ENCODE results near the gene ADCY5. TPM values are rescaled to one million over a fixed set of nuclear protein-coding genes. Genes with fewer than 3 reads are reported as not detected.

The ADCY5 gene
- total RNA-seq, 3 donors from 2014 or later, result 0.05 to 0.13 TPM; not detected in 1

- no peaks in the 10 kb centered on the region for H3K4me1 Mint-ChIP-seq (ENCODE audit: low read depth)
- no peak overlapping the region for H3K4me3 Mint-ChIP-seq
- H3K9me3 Mint-ChIP-seq, result no peaks in the 10 kb centered on the region
- H3K36me3 Mint-ChIP-seq (ENCODE audit: insufficient read depth), result no peaks in the 10 kb centered on the region
- no peak for DNase-seq
- peaks cover 4% of the 10 kb centered on the region for H3K27me3 Mint-ChIP-seq (ENCODE audit: low read depth)
- no peak for ATAC-seq
Measured at GRCh38 chr3:123372686-123373473, 76.0 kb downstream of the ADCY5 start.

GRCh38 chr3:123371859-123372685 lies 76.8 kb downstream of the ADCY5 start:
- Mint-ChIP-seq H3K27me3 (ENCODE audit: low read depth) (peaks cover 4% of the 10 kb centered on the region), H3K9me3 (no peaks in the 10 kb centered on the region), H3K4me1 (ENCODE audit: low read depth) (no peaks in the 10 kb centered on the region), H3K4me3 (no peak overlapping the region), H3K36me3 (ENCODE audit: insufficient read depth) (no peaks in the 10 kb centered on the region)
- ATAC-seq (no peak), DNase-seq (no peak)

GRCh38 chr3:123371426-123371825 lies 77.5 kb downstream of the ADCY5 start:
- H3K27me3 Mint-ChIP-seq (ENCODE audit: low read depth), result peaks cover 4% of the 10 kb centered on the region
- DNase-seq (no peak), ATAC-seq (no peak)
- no peaks in the 10 kb centered on the region for H3K9me3 Mint-ChIP-seq
- no peak overlapping the region for H3K4me3 Mint-ChIP-seq
- no peaks in the 10 kb centered on the region for H3K4me1 Mint-ChIP-seq (ENCODE audit: low read depth)
- H3K36me3 Mint-ChIP-seq (ENCODE audit: insufficient read depth), result no peaks in the 10 kb centered on the region

- Mint-ChIP-seq H3K9me3 (no peaks in the 10 kb centered on the region), H3K4me3 (no peak overlapping the region), H3K36me3 (ENCODE audit: insufficient read depth) (no peaks in the 10 kb centered on the region), H3K27me3 (ENCODE audit: low read depth) (peaks cover 4% of the 10 kb centered on the region), H3K4me1 (ENCODE audit: low read depth) (no peaks in the 10 kb centered on the region)
- DNase-seq (no peak), ATAC-seq (no peak)
Measured at GRCh38 chr3:123370819-123371218, 78.1 kb downstream of the ADCY5 start.

- H3K4me3 Mint-ChIP-seq, result no peak overlapping the region
- H3K27me3 Mint-ChIP-seq (ENCODE audit: low read depth), result peaks cover 13% of the 10 kb centered on the region
- no peak for DNase-seq
- no peak for ATAC-seq
- no peaks in the 10 kb centered on the region for H3K4me1 Mint-ChIP-seq (ENCODE audit: low read depth)
- no peaks in the 10 kb centered on the region for H3K9me3 Mint-ChIP-seq
- no peaks in the 10 kb centered on the region for H3K36me3 Mint-ChIP-seq (ENCODE audit: insufficient read depth)
Measured at GRCh38 chr3:123369085-123369484, 79.8 kb downstream of the ADCY5 start.

GRCh38 chr3:123367467-123368154 lies 81.3 kb downstream of the ADCY5 start:
- Mint-ChIP-seq H3K4me1 (ENCODE audit: low read depth) (no peaks in the 10 kb centered on the region), H3K9me3 (no peaks in the 10 kb centered on the region), H3K36me3 (ENCODE audit: insufficient read depth) (no peaks in the 10 kb centered on the region), H3K27me3 (ENCODE audit: low read depth) (peaks cover 11% of the 10 kb centered on the region), H3K4me3 (no peak overlapping the region)
- no peak for DNase-seq
- no peak for ATAC-seq

GRCh38 chr3:123365450-123366143 lies 83.3 kb downstream of the ADCY5 start:
- DNase-seq, result no peak
- H3K4me3 Mint-ChIP-seq, result no peak overlapping the region
- H3K4me1 Mint-ChIP-seq (ENCODE audit: low read depth), result no peaks in the 10 kb centered on the region
- H3K27me3 Mint-ChIP-seq (ENCODE audit: low read depth), result peaks cover 16% of the 10 kb centered on the region
- no peaks in the 10 kb centered on the region for H3K36me3 Mint-ChIP-seq (ENCODE audit: insufficient read depth)
- no peak for ATAC-seq
- no peaks in the 10 kb centered on the region for H3K9me3 Mint-ChIP-seq

GRCh38 chr3:123361071-123361470 lies 87.8 kb downstream of the ADCY5 start:
- DNase-seq, result no peak
- Mint-ChIP-seq H3K4me1 (ENCODE audit: low read depth) (no peaks in the 10 kb centered on the region), H3K4me3 (no peak overlapping the region), H3K36me3 (ENCODE audit: insufficient read depth) (no peaks in the 10 kb centered on the region), H3K27me3 (ENCODE audit: low read depth) (peaks cover 17% of the 10 kb centered on the region), H3K9me3 (no peaks in the 10 kb centered on the region)
- ATAC-seq, result no peak

- Mint-ChIP-seq H3K9me3 (peaks cover 4% of the 10 kb centered on the region), H3K4me1 (ENCODE audit: low read depth) (no peaks in the 10 kb centered on the region), H3K27me3 (ENCODE audit: low read depth) (peaks cover 5% of the 10 kb centered on the region), H3K36me3 (ENCODE audit: insufficient read depth) (no peaks in the 10 kb centered on the region), H3K4me3 (no peak overlapping the region)
- DNase-seq (no peak), ATAC-seq (no peak)
Measured at GRCh38 chr3:123357275-123357674, 91.6 kb downstream of the ADCY5 start.

- DNase-seq (no peak), ATAC-seq (no peak)
- Mint-ChIP-seq H3K4me3 (no peak overlapping the region), H3K36me3 (ENCODE audit: insufficient read depth) (no peaks in the 10 kb centered on the region), H3K9me3 (peaks cover 4% of the 10 kb centered on the region), H3K27me3 (ENCODE audit: low read depth) (peaks cover 16% of the 10 kb centered on the region), H3K4me1 (ENCODE audit: low read depth) (no peaks in the 10 kb centered on the region)
Measured at GRCh38 chr3:123353850-123354233, 95.0 kb downstream of the ADCY5 start.

- no peak for ATAC-seq
- H3K4me3 Mint-ChIP-seq, result no peak overlapping the region
- H3K9me3 Mint-ChIP-seq, result peaks cover 4% of the 10 kb centered on the region
- H3K36me3 Mint-ChIP-seq (ENCODE audit: insufficient read depth), result no peaks in the 10 kb centered on the region
- H3K4me1 Mint-ChIP-seq (ENCODE audit: low read depth), result no peaks in the 10 kb centered on the region
- peaks cover 19% of the 10 kb centered on the region for H3K27me3 Mint-ChIP-seq (ENCODE audit: low read depth)
- DNase-seq, result no peak
Measured at GRCh38 chr3:123353227-123353849, 95.6 kb downstream of the ADCY5 start.

GRCh38 chr3:123352134-123352554 lies 96.7 kb downstream of the ADCY5 start:
- H3K4me1 Mint-ChIP-seq (ENCODE audit: low read depth), result no peaks in the 10 kb centered on the region
- no peak for ATAC-seq
- no peak for DNase-seq
- no peak overlapping the region for H3K4me3 Mint-ChIP-seq
- peaks cover 4% of the 10 kb centered on the region for H3K9me3 Mint-ChIP-seq
- no peaks in the 10 kb centered on the region for H3K36me3 Mint-ChIP-seq (ENCODE audit: insufficient read depth)
- peaks cover 24% of the 10 kb centered on the region for H3K27me3 Mint-ChIP-seq (ENCODE audit: low read depth)

GRCh38 chr3:123351501-123351900 lies 97.4 kb downstream of the ADCY5 start:
- no peak overlapping the region for H3K4me3 Mint-ChIP-seq
- no peak for ATAC-seq
- no peaks in the 10 kb centered on the region for H3K36me3 Mint-ChIP-seq (ENCODE audit: insufficient read depth)

GRCh38 chr3:123350971-123351370 lies 97.9 kb downstream of the ADCY5 start:
- H3K36me3 Mint-ChIP-seq (ENCODE audit: insufficient read depth), result no peaks in the 10 kb centered on the region
- ATAC-seq, result no peak
- H3K4me1 Mint-ChIP-seq (ENCODE audit: low read depth), result no peaks in the 10 kb centered on the region
- no peak overlapping the region for H3K4me3 Mint-ChIP-seq
- H3K27me3 Mint-ChIP-seq (ENCODE audit: low read depth), result peaks cover 24% of the 10 kb centered on the region
- no peak for DNase-seq
- peaks cover 4% of the 10 kb centered on the region for H3K9me3 Mint-ChIP-seq

More at GRCh38 chr3:123351501-123351900, 97.4 kb downstream of the ADCY5 start:
- no peak for DNase-seq
- no peaks in the 10 kb centered on the region for H3K4me1 Mint-ChIP-seq (ENCODE audit: low read depth)
- H3K27me3 Mint-ChIP-seq (ENCODE audit: low read depth), result peaks cover 24% of the 10 kb centered on the region
- H3K9me3 Mint-ChIP-seq, result peaks cover 4% of the 10 kb centered on the region

All from activated T-cell treated with anti-CD3 and anti-CD28 coated beads, Interleukin-2, amount 50 U/mL, for 4 hours (primary cell).